Measurements from ENCODE around the gene KLHDC8B.

- no peak for TF ChIP-seq CTCF (IDR thresholded peaks at IDR 0.05)
- no peak for TF ChIP-seq POLR2A (IDR thresholded peaks at IDR 0.05)
These were observed 40.4 kb upstream of the KLHDC8B start for GRCh38 chr3:49131040-49131439.

All from heart left ventricle (tissue), 13 donors.